ENCODE measurements around the gene CCT5. TPM values are rescaled to one million over a fixed set of nuclear protein-coding genes. Genes with fewer than 3 reads are reported as not detected.
"Not testable (repeated sequence)": the region's sequence is repeated elsewhere in the genome, so short reads cannot be mapped to it uniquely, and the experiment has no call there.

CCT5 gene
- total RNA-seq, 4 donors from 2014 or later, result 65.8 to 154 (median 142) TPM

DNA sequence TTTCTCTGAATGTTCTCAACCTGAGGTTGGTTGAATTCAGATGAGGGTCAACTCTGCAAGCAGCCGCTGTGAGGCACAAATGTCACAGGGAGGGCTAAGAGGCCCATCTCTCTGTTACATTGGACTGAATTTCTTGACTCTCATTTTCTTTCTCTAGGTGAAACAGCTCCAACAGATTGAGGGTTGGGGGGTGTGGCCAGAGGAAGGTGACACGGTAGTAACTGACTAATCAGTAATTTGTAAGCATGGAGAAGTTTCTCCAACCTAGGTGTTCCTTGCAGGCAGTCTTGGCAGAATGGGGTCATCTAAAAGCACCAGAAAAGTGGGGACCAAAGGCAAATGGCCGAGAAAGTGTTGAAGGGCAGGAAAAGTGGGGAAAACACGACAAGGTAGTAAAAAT, 16.8 kb downstream of the CCT5 start:
- Histone ChIP-seq H3K27me3 (no peaks in the 10 kb centered on the region), H3K4me3 (no peak overlapping the region), H3K36me3 (peaks cover 34% of the 10 kb centered on the region), H3K4me1 (no peaks in the 10 kb centered on the region), H3K27ac (no peak overlapping the region), H3K9me3 (no peaks in the 10 kb centered on the region)
- 89% methylated on average over 4 of the region's 4 CpGs for WGBS
- DNase-seq (ENCODE audit: low spot score in 2 of 2), result no peak
- TF ChIP-seq POLR2A (IDR thresholded peaks at IDR 0.05), result no peak
- no peak for TF ChIP-seq POLR2AphosphoS5 (IDR thresholded peaks at IDR 0.05)
- TF ChIP-seq EP300 (IDR thresholded peaks at IDR 0.05), result no peak
- TF ChIP-seq, protein P1, sequence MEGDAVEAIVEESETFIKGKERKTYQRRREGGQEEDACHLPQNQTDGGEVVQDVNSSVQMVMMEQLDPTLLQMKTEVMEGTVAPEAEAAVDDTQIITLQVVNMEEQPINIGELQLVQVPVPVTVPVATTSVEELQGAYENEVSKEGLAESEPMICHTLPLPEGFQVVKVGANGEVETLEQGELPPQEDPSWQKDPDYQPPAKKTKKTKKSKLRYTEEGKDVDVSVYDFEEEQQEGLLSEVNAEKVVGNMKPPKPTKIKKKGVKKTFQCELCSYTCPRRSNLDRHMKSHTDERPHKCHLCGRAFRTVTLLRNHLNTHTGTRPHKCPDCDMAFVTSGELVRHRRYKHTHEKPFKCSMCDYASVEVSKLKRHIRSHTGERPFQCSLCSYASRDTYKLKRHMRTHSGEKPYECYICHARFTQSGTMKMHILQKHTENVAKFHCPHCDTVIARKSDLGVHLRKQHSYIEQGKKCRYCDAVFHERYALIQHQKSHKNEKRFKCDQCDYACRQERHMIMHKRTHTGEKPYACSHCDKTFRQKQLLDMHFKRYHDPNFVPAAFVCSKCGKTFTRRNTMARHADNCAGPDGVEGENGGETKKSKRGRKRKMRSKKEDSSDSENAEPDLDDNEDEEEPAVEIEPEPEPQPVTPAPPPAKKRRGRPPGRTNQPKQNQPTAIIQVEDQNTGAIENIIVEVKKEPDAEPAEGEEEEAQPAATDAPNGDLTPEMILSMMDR (IDR thresholded peaks at IDR 0.05), result no peak

DNA sequence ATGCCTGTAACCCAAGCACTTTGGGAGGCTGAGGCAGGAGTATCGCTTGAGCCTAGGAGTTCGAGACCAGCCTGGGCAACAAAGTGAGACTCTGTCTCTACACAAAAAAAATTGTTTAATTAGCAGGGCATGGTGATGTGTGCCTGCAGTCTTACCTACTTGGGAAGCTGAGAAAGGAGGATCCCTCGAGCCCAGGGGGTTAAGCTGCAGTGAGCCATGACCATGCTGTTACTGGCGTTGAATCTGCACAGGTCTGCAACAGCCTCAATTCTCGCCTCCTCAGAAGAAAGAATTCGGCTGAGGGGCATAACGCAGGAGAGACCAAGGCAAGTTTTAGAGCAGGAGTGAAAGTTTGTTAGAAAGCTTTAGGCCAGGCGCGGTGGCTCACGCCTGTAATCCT, 18.0 kb downstream of the CCT5 start:
- H3K36me3 ChIP-seq, result peaks cover 22% of the 10 kb centered on the region

DNA sequence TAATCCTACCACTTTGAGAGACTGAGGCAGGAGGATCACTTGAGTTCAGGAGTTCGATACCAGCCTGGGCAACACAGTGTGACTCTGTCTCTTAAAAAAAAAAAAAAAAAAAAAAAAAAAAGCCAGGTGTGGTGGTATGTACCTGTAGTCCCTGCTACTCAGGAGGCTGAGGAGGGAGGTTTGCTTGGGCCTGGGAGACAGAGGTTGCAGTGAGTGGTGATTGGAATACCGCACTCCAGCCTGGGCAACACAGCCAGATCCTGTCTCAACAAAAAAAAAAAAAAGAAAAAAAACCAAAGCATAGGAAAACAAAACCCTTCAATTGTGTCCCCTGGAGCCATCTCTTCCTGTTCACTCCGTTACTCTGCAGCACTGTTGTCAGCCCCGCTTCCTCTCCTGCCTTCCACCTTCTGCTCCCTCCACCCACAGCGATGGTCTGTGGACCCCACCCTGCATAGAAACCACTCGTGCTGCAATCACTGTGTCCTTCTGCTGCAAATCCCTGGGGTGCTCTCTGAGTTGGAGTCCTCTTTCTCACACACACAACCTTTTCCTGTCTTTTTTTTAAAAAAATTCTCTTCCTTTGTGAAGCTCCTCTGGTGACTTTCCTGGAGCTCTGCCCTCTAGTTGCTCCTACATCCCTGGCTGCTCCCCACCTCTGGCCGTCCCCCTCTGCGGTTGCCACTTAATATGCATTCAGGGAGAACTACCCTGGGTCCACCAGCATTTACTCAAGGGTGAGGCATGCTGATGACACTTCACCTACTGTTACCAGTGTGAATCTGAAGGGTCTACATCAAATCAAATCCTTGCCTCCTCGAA, 22.2 kb downstream of the CCT5 start:
- Histone ChIP-seq H3K27me3 (no peaks in the 10 kb centered on the region), H3K27ac (no peak overlapping the region), H3K9me3 (no peaks in the 10 kb centered on the region), H3K4me1 (no peaks in the 10 kb centered on the region), H3K36me3 (no peaks in the 10 kb centered on the region), H3K4me3 (no peak overlapping the region)
- peak in 1 of 2 donors; percentile 56 for DNase-seq (ENCODE audit: low spot score in 2 of 2)
- TF ChIP-seq POLR2AphosphoS5 (IDR thresholded peaks at IDR 0.05) (no peak), POLR2A (IDR thresholded peaks at IDR 0.05) (no peak), EP300 (IDR thresholded peaks at IDR 0.05) (no peak)
- TF ChIP-seq, protein P1 (IDR thresholded peaks at IDR 0.05), result no peak
- 81% methylated on average over 9 of the region's 9 CpGs for WGBS

More for the DNA sequence above, 18.0 kb downstream of the CCT5 start:
- no peaks in the 10 kb centered on the region for H3K27me3 ChIP-seq
- H3K9me3 ChIP-seq, result no peaks in the 10 kb centered on the region
- no peaks in the 10 kb centered on the region for H3K4me1 ChIP-seq
- no peak overlapping the region for H3K27ac ChIP-seq
- no peak overlapping the region for H3K4me3 ChIP-seq
- peak in 1 of 2 donors; percentile 15 for DNase-seq (ENCODE audit: low spot score in 2 of 2)
- WGBS, result 88% methylated on average over 10 of the region's 10 CpGs
- TF ChIP-seq POLR2AphosphoS5 (IDR thresholded peaks at IDR 0.05) (no peak), POLR2A (IDR thresholded peaks at IDR 0.05) (no peak), EP300 (IDR thresholded peaks at IDR 0.05) (no peak)
- TF ChIP-seq, protein P1 (IDR thresholded peaks at IDR 0.05), result no peak

DNA sequence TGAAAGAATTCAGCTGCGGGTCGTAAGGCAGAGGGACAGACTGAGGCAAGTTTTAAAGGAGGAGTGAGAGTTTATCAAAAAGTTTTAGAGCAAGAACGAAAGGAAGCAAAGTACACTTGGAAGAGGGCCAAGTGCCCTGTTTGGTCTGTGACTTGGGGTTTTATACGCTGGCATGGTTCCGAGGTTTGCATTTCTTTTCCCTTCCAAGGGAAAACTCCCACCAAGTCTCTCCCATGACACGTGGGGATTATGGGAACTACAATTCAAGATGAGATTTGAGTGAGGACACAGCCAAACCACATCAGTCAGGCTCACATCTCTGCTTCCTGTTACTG, 22.8 kb downstream of the CCT5 start:
- 82% methylated on average over 6 of the region's 6 CpGs for whole genome bisulfite sequencing
- not testable (repeated sequence) for H3K9me3 ChIP-seq; H3K4me3 ChIP-seq; DNase-seq (ENCODE audit: low spot score in 2 of 2); H3K27ac ChIP-seq; H3K4me1 ChIP-seq; H3K27me3 ChIP-seq; H3K36me3 ChIP-seq

DNA sequence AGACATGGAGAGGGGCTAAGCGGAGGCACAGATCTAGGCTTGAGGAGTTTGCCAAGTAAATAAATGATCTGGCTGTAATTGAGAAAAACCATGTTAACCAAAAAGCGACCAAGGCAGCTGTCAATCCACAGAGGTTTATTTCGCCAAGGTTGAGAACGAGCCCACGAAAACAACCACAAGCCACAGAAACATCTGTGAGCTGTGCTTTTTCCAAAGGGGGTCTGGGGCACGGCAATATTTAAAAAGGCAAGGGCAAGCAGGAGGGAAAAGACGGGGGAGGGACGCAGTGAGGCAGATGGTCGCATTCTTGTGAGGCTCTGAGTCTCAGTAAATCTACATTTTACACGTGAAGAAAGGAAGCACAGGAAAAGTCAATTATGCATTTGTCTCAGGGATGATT, 25.4 kb downstream of the CCT5 start:
- Histone ChIP-seq H3K9me3 (no peaks in the 10 kb centered on the region), H3K4me3 (no peak overlapping the region), H3K27ac (no peak overlapping the region), H3K27me3 (no peaks in the 10 kb centered on the region), H3K36me3 (no peaks in the 10 kb centered on the region), H3K4me1 (no peaks in the 10 kb centered on the region)
- peak in 1 of 2 donors; percentile 20 for DNase-seq (ENCODE audit: low spot score in 2 of 2)
- no peak for TF ChIP-seq EP300 (IDR thresholded peaks at IDR 0.05)
- TF ChIP-seq, protein P1 (IDR thresholded peaks at IDR 0.05), result no peak
- no peak for TF ChIP-seq POLR2A (IDR thresholded peaks at IDR 0.05)
- no peak for TF ChIP-seq POLR2AphosphoS5 (IDR thresholded peaks at IDR 0.05)
- WGBS, result 75% methylated on average over 10 of the region's 10 CpGs
